Left kidney (tissue), 2 donors: ENCODE data around the gene CNIH4. TPM values are rescaled to one million over a fixed set of nuclear protein-coding genes. Genes with fewer than 3 reads are reported as not detected.
"Not testable (repeated sequence)": the region's sequence is repeated elsewhere in the genome, so short reads cannot be mapped to it uniquely, and the experiment has no call there.

Experiments used
- DNase-seq: peaks from one replicate; pipeline ENCODE4 v3.0.0-alpha.2; 2013
- polyA plus RNA-seq: library from polyadenylated mRNA; unstranded; fragments of 120-200 nt; gene quantifications from one replicate; pipeline ENCODE4 v1.2.1, GENCODE V29; 2013; ENCODE audit not compliant: insufficient read length

The CNIH4 gene
- polyA plus RNA-seq, 1 donor, result 53.1 TPM

GRCh38 chr1:224340453-224341384, 16.0 kb upstream of the CNIH4 start:
- DNase-seq, result not testable (repeated sequence)

- DNase-seq, result no peak
Observed at GRCh38 chr1:224343679-224344078, 13.0 kb upstream of the CNIH4 start.

GRCh38 chr1:224348137-224348536, 8.5 kb upstream of the CNIH4 start:
- no peak for DNase-seq

- not testable (repeated sequence) for DNase-seq
Observed at GRCh38 chr1:224349716-224350115, 7.0 kb upstream of the CNIH4 start.

- not testable (repeated sequence) for DNase-seq
Observed at GRCh38 chr1:224352436-224353085, 4.1 kb upstream of the CNIH4 start.

GRCh38 chr1:224353975-224354925, 2.4 kb upstream of the CNIH4 start:
- no peak for DNase-seq

GRCh38 chr1:224357626-224358124, 996 bp downstream of the CNIH4 start:
- DNase-seq, result no peak

- no peak for DNase-seq
Observed at GRCh38 chr1:224358237-224358636, 1.6 kb downstream of the CNIH4 start.

- DNase-seq, result no peak
Observed at GRCh38 chr1:224359207-224359606, 2.5 kb downstream of the CNIH4 start.

- no peak for DNase-seq
Observed at GRCh38 chr1:224368409-224368808, 11.7 kb downstream of the CNIH4 start.

- DNase-seq, result no peak
Observed at GRCh38 chr1:224373008-224373590, 16.4 kb downstream of the CNIH4 start.

GRCh38 chr1:224375059-224375458, 18.4 kb downstream of the CNIH4 start:
- DNase-seq, result no peak

GRCh38 chr1:224377676-224378006, 21.0 kb downstream of the CNIH4 start:
- DNase-seq, result no peak

- no peak for DNase-seq
Observed at GRCh38 chr1:224378855-224379631, 22.4 kb downstream of the CNIH4 start.

GRCh38 chr1:224380003-224380402, 23.3 kb downstream of the CNIH4 start:
- DNase-seq, result no peak

- DNase-seq, result no peak
Observed at GRCh38 chr1:224381880-224382548, 25.3 kb downstream of the CNIH4 start.

- no peak for DNase-seq
Observed at GRCh38 chr1:224383218-224383617, 26.5 kb downstream of the CNIH4 start.

GRCh38 chr1:224387302-224387912, 30.7 kb downstream of the CNIH4 start:
- no peak for DNase-seq

- no peak for DNase-seq
Observed at GRCh38 chr1:224387943-224388342, 31.3 kb downstream of the CNIH4 start.

GRCh38 chr1:224390517-224390916, 33.8 kb downstream of the CNIH4 start:
- DNase-seq, result no peak
